HG02610 (cell line): ENCODE measurements around the gene SYT5.
"Not testable (repeated sequence)": the region's sequence is repeated elsewhere in the genome, so short reads cannot be mapped to it uniquely, and the experiment has no call there.

Experiments
- ATAC-seq: cut with Tn5 transposase; IDR thresholded peaks from one replicate; pipeline ENCODE4 v1.9.1; 2021; ENCODE audit warnings: mild to moderate bottlenecking, moderate library complexity; ENCODE audit not compliant: unreplicated experiment

The SYT5 gene

GRCh38 chr19:55179606-55180484 is at the start of gene SYT5:
Gene SYT5 (minus strand): TSS chr19:55180289. CDS start chr19:55179041, 1,248 bp downstream.
- no peak for ATAC-seq

- no peak for ATAC-seq
Observed at GRCh38 chr19:55229789-55230182, 49.7 kb upstream of the SYT5 start.

- no peak for ATAC-seq
Observed at GRCh38 chr19:55229145-55229788, 49.2 kb upstream of the SYT5 start.

GRCh38 chr19:55228403-55229031 is 48.4 kb upstream of the SYT5 start, which contains the start of gene TMEM86B:
Gene TMEM86B (minus strand): TSS chr19:55228763. CDS start chr19:55228741, 22 bp downstream.
- no peak for ATAC-seq

GRCh38 chr19:55228015-55228391 is 47.9 kb upstream of the SYT5 start:
- no peak for ATAC-seq

- ATAC-seq = no peak
Observed at GRCh38 chr19:55227241-55228014, 47.3 kb upstream of the SYT5 start.

GRCh38 chr19:55226788-55227187 is 46.7 kb upstream of the SYT5 start:
- no peak for ATAC-seq

GRCh38 chr19:55226273-55226672 is 46.2 kb upstream of the SYT5 start:
- ATAC-seq = no peak

- no peak for ATAC-seq
Observed at GRCh38 chr19:55225415-55225958, 45.4 kb upstream of the SYT5 start.

GRCh38 chr19:55224679-55225414 is 44.8 kb upstream of the SYT5 start:
- not testable (repeated sequence) for ATAC-seq

GRCh38 chr19:55224038-55224665 is 44.1 kb upstream of the SYT5 start:
- ATAC-seq = no peak

- no peak for ATAC-seq
Observed at GRCh38 chr19:55223291-55224037, 43.4 kb upstream of the SYT5 start.

GRCh38 chr19:55220525-55220924 is 40.4 kb upstream of the SYT5 start:
- ATAC-seq = no peak

GRCh38 chr19:55216461-55217198 is 36.5 kb upstream of the SYT5 start:
- no peak for ATAC-seq

- no peak for ATAC-seq
Observed at GRCh38 chr19:55213547-55213946, 33.5 kb upstream of the SYT5 start.

GRCh38 chr19:55212447-55212846 is 32.4 kb upstream of the SYT5 start:
- no peak for ATAC-seq

- no peak for ATAC-seq
Observed at GRCh38 chr19:55209693-55210472, 29.8 kb upstream of the SYT5 start.
